GM12878 (cell line): ENCODE results near the gene ELOVL5. TPM values are rescaled to one million over a fixed set of nuclear protein-coding genes. Genes with fewer than 3 reads are reported as not detected.
A peak's percentile ranks its signal among the peaks of the same experiment; 100 is the strongest.

ENCODE experiments used
- ATF7 ChIP-seq: fragments of 450-650 bp; IDR thresholded peaks from 2 replicates; pipeline ENCODE4 v1.6.1; 2016; ENCODE audit warnings: low read depth, mild to moderate bottlenecking
- BRCA1 ChIP-seq: IDR thresholded peaks from 2 replicates; pipeline ENCODE4 v1.6.1; 2011; ENCODE audit warnings: low read depth, low read length, improper control_type of control experiment
- CEBPB ChIP-seq, 2 experiments: fragments of 150-350 bp in 1 of 2; IDR thresholded peaks; 2 replicates each; pipeline ENCODE4 v1.6.1; 2012 to 2014; ENCODE audit warnings: low read depth in 2 of 2, low read length in 2 of 2, borderline replicate concordance in 1 of 2, inconsistent platforms in 1 of 2
- CHD1 ChIP-seq: IDR thresholded peaks from 2 replicates; pipeline ENCODE4 v1.6.1; 2012; ENCODE audit warnings: low read depth, low read length, improper control_type of control experiment
- DPF2 ChIP-seq: fragments of 450-650 bp; IDR thresholded peaks from 2 replicates; pipeline ENCODE4 v1.6.1; 2017; ENCODE audit warnings: mild to moderate bottlenecking
- EED ChIP-seq: sonication (generic); IDR thresholded peaks from 2 replicates; pipeline ENCODE4 v1.6.1; 2016; ENCODE audit warnings: antibody characterized with exemption, low read depth
- HCFC1 ChIP-seq: fragments of 150-350 bp; IDR thresholded peaks from 2 replicates; pipeline ENCODE4 v1.6.1; 2014; ENCODE audit warnings: low read length
- HDGF ChIP-seq: fragments of 450-650 bp; IDR thresholded peaks from 2 replicates; pipeline ENCODE4 v1.6.1; 2016; ENCODE audit warnings: antibody characterized with exemption
- IRF5 ChIP-seq: fragments of 450-650 bp; IDR thresholded peaks from 2 replicates; pipeline ENCODE4 v1.6.1; 2017; ENCODE audit warnings: borderline replicate concordance
- LARP7 ChIP-seq: fragments of 450-650 bp; IDR thresholded peaks from 2 replicates; pipeline ENCODE4 v1.6.1; 2017; ENCODE audit warnings: mild to moderate bottlenecking
- MEF2A ChIP-seq: IDR thresholded peaks from 2 replicates; pipeline ENCODE4 v1.6.1; 2011; ENCODE audit warnings: low read depth, mild to moderate bottlenecking, low read length, moderate library complexity; ENCODE audit not compliant: insufficient read depth
- MTA2 ChIP-seq: fragments of 450-650 bp; IDR thresholded peaks from 2 replicates; pipeline ENCODE4 v1.6.1; 2016; ENCODE audit warnings: low read depth, mild to moderate bottlenecking, moderate library complexity
- RELA ChIP-seq: fragments of 450-650 bp; IDR thresholded peaks from 2 replicates; pipeline ENCODE4 v1.8.0; 2014; ENCODE audit warnings: borderline replicate concordance; ENCODE audit not compliant: partially characterized antibody
- SIX5 ChIP-seq: IDR thresholded peaks from 2 replicates; pipeline ENCODE4 v1.6.1; 2011; ENCODE audit warnings: mild to moderate bottlenecking, low read depth, low read length, moderate library complexity; ENCODE audit not compliant: severe bottlenecking
- TARDBP ChIP-seq: IDR thresholded peaks from 2 replicates; pipeline ENCODE4 v1.6.1; 2016; ENCODE audit warnings: borderline replicate concordance
- TCF7 ChIP-seq: IDR thresholded peaks from 2 replicates; pipeline ENCODE4 v1.6.1; 2014; ENCODE audit warnings: antibody characterized with exemption, borderline replicate concordance
- YY1 ChIP-seq: IDR thresholded peaks from 2 replicates; pipeline ENCODE4 v1.6.1; 2011; ENCODE audit warnings: low read depth, mild to moderate bottlenecking, low read length
- ZNF384 ChIP-seq: IDR thresholded peaks from 2 replicates; pipeline ENCODE4 v1.6.1; 2012; ENCODE audit warnings: low read depth, mild to moderate bottlenecking, low read length, improper control_type of control experiment, borderline replicate concordance
- polyA plus RNA-seq, 11 experiments: library from polyadenylated mRNA; depleted of rRNA in 4 of 11; unstranded in 6 of 11; stranded (reverse) in 5 of 11; fragments of >200 nt; fragmentation: Nextera tagmentation in 4 of 11; fragmentation: Illumina TruSeq in 1 of 11; extraction: Ambion mirVana in 4 of 11; extraction: Trizol in 1 of 11; gene quantifications; 1 replicate in 1 of 11; 2 replicates in 10 of 11; pipeline versions ENCODE4 v1.2.1 to v1.2.3, GENCODE V29; 2011 to 2016; ENCODE audit warnings: inconsistent platforms in 2 of 11, missing spikeins in 2 of 11, low read depth in 1 of 11
- total RNA-seq, 4 experiments: library from RNA; depleted of rRNA in 3 of 4; stranded (reverse); fragments of >200 nt in 3 of 4; fragmentation: Illumina TruSeq in 1 of 4; extraction: Trizol in 1 of 4; gene quantifications; 2 replicates each; pipeline versions ENCODE4 v1.2.1 to v1.2.3, GENCODE V29; 2013 to 2021
- TF ChIP-seq, protein P1 (sequence below): fragments of 450-650 bp; IDR thresholded peaks from 2 replicates; pipeline ENCODE4 v1.6.1; 2017; ENCODE audit warnings: low read depth, mild to moderate bottlenecking, moderate library complexity
- TF ChIP-seq, protein P2 (sequence below): fragments of 450-650 bp; IDR thresholded peaks from 2 replicates; pipeline ENCODE4 v1.6.1; 2017; ENCODE audit warnings: mild to moderate bottlenecking, moderate library complexity
- TF ChIP-seq, protein P3 (sequence below): fragments of 450-650 bp; IDR thresholded peaks from 2 replicates; pipeline ENCODE4 v1.6.1; 2017; ENCODE audit warnings: mild to moderate bottlenecking
- TF ChIP-seq, protein P4 (sequence below): IDR thresholded peaks from 2 replicates; pipeline ENCODE4 v1.6.1; 2011; ENCODE audit warnings: mild to moderate bottlenecking, low read depth, low read length, moderate library complexity; ENCODE audit not compliant: insufficient replicate concordance

The ELOVL5 gene
- total and polyA plus RNA-seq, 10 of the 15 experiments (the other 5 are each of a cell fraction or from before 2014, with no cell fraction given), result 156 to 241 (median 196) TPM

DNA sequence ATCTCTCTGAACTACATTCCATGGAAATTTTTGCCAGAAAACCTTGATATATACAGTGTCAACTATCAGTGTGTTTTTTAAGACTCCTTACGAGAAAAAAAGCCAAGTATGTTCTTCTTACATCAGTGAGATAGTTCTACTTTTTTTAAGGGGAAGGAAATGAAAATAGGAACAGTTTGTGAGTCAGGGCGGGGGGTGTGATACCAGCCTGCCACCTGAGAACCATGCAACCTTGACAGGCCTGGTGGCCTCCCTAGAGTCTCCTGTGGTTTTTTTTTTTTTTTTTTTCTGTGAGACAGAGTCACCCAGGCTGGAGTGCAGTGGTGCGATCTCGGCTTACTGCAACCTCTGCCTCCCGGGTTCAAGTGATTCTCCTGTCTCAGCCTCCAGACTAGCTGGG lies 103.8 kb downstream of the ELOVL5 start (continued):
- TF ChIP-seq, protein P1, sequence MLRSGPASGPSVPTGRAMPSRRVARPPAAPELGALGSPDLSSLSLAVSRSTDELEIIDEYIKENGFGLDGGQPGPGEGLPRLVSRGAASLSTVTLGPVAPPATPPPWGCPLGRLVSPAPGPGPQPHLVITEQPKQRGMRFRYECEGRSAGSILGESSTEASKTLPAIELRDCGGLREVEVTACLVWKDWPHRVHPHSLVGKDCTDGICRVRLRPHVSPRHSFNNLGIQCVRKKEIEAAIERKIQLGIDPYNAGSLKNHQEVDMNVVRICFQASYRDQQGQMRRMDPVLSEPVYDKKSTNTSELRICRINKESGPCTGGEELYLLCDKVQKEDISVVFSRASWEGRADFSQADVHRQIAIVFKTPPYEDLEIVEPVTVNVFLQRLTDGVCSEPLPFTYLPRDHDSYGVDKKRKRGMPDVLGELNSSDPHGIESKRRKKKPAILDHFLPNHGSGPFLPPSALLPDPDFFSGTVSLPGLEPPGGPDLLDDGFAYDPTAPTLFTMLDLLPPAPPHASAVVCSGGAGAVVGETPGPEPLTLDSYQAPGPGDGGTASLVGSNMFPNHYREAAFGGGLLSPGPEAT, result peak; percentile 59; the same call in 1 of the 2 replicates
- no peak for TF ChIP-seq CHD1
- TF ChIP-seq EED, result peak; percentile 73
- TF ChIP-seq MEF2A, result 0 out of 2 replicates have a peak, but pooled peaks have one; percentile 15
- TF ChIP-seq TCF7, result no peak
- no peak for TF ChIP-seq HCFC1
- 0 out of 2 replicates have a peak, but pooled peaks have one; percentile 58 for TF ChIP-seq ATF7
- TF ChIP-seq, protein P2, sequence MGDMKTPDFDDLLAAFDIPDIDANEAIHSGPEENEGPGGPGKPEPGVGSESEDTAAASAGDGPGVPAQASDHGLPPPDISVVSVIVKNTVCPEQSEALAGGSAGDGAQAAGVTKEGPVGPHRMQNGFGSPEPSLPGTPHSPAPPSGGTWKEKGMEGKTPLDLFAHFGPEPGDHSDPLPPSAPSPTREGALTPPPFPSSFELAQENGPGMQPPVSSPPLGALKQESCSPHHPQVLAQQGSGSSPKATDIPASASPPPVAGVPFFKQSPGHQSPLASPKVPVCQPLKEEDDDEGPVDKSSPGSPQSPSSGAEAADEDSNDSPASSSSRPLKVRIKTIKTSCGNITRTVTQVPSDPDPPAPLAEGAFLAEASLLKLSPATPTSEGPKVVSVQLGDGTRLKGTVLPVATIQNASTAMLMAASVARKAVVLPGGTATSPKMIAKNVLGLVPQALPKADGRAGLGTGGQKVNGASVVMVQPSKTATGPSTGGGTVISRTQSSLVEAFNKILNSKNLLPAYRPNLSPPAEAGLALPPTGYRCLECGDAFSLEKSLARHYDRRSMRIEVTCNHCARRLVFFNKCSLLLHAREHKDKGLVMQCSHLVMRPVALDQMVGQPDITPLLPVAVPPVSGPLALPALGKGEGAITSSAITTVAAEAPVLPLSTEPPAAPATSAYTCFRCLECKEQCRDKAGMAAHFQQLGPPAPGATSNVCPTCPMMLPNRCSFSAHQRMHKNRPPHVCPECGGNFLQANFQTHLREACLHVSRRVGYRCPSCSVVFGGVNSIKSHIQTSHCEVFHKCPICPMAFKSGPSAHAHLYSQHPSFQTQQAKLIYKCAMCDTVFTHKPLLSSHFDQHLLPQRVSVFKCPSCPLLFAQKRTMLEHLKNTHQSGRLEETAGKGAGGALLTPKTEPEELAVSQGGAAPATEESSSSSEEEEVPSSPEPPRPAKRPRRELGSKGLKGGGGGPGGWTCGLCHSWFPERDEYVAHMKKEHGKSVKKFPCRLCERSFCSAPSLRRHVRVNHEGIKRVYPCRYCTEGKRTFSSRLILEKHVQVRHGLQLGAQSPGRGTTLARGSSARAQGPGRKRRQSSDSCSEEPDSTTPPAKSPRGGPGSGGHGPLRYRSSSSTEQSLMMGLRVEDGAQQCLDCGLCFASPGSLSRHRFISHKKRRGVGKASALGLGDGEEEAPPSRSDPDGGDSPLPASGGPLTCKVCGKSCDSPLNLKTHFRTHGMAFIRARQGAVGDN, result no peak
- TF ChIP-seq RELA, result no peak
- TF ChIP-seq YY1, result no peak
- TF ChIP-seq ZNF384, result peak; percentile 85
- TF ChIP-seq, protein P3, sequence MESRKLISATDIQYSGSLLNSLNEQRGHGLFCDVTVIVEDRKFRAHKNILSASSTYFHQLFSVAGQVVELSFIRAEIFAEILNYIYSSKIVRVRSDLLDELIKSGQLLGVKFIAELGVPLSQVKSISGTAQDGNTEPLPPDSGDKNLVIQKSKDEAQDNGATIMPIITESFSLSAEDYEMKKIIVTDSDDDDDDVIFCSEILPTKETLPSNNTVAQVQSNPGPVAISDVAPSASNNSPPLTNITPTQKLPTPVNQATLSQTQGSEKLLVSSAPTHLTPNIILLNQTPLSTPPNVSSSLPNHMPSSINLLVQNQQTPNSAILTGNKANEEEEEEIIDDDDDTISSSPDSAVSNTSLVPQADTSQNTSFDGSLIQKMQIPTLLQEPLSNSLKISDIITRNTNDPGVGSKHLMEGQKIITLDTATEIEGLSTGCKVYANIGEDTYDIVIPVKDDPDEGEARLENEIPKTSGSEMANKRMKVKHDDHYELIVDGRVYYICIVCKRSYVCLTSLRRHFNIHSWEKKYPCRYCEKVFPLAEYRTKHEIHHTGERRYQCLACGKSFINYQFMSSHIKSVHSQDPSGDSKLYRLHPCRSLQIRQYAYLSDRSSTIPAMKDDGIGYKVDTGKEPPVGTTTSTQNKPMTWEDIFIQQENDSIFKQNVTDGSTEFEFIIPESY, result no peak
- TF ChIP-seq IRF5, result no peak
- TF ChIP-seq DPF2, result no peak
- TF ChIP-seq LARP7, result no peak
- no peak for TF ChIP-seq SIX5
- no peak for TF ChIP-seq CEBPB (IDR thresholded peaks at IDR 0.05; ENCODE audit: borderline replicate concordance in 1 of 2, low read depth in 2 of 2, low read length in 2 of 2)
- TF ChIP-seq TARDBP, result no peak
- peak; percentile 66; the same call in 1 of the 2 replicates for TF ChIP-seq MTA2
- no peak for TF ChIP-seq HDGF
- TF ChIP-seq, protein P4, sequence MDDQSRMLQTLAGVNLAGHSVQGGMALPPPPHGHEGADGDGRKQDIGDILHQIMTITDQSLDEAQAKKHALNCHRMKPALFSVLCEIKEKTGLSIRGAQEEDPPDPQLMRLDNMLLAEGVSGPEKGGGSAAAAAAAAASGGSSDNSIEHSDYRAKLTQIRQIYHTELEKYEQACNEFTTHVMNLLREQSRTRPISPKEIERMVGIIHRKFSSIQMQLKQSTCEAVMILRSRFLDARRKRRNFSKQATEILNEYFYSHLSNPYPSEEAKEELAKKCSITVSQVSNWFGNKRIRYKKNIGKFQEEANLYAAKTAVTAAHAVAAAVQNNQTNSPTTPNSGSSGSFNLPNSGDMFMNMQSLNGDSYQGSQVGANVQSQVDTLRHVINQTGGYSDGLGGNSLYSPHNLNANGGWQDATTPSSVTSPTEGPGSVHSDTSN, result no peak
- TF ChIP-seq BRCA1, result no peak
